ENCODE data around the gene PISD.

Gene PISD

GRCh38 chr22:31652911-31653684 is 8.9 kb downstream of the PISD start:
- no peak for DNase-seq (ENCODE audit: low spot score)

- no peak for DNase-seq (ENCODE audit: low spot score)
These were observed 9.9 kb downstream of the PISD start for GRCh38 chr22:31652088-31652487.

- no peak for DNase-seq (ENCODE audit: low spot score)
These were observed 10.4 kb downstream of the PISD start for GRCh38 chr22:31651664-31652063.

- no peak for DNase-seq (ENCODE audit: low spot score)
These were observed 11.6 kb downstream of the PISD start for GRCh38 chr22:31650391-31650790.

- no peak for DNase-seq (ENCODE audit: low spot score)
These were observed 14.3 kb downstream of the PISD start for GRCh38 chr22:31647523-31648320.

- peak; percentile 0 for DNase-seq (ENCODE audit: low spot score)
These were observed 14.9 kb downstream of the PISD start for GRCh38 chr22:31647066-31647465.

- peak; percentile 14 for DNase-seq (ENCODE audit: low spot score)
These were observed 15.6 kb downstream of the PISD start for GRCh38 chr22:31646186-31647019.

- peak; percentile 1 for DNase-seq (ENCODE audit: low spot score)
These were observed 22.5 kb downstream of the PISD start for GRCh38 chr22:31639436-31640039.

GRCh38 chr22:31637891-31638618 is 24.0 kb downstream of the PISD start:
- DNase-seq (ENCODE audit: low spot score): peak; percentile 2

- peak; percentile 11 for DNase-seq (ENCODE audit: low spot score)
These were observed 24.5 kb downstream of the PISD start for GRCh38 chr22:31637447-31637890.

GRCh38 chr22:31635638-31636306 is 26.2 kb downstream of the PISD start:
- DNase-seq (ENCODE audit: low spot score): peak; percentile 2

- DNase-seq (ENCODE audit: low spot score): no peak
These were observed 30.6 kb downstream of the PISD start for GRCh38 chr22:31631436-31631835.

GRCh38 chr22:31630331-31631329 is 31.4 kb downstream of the PISD start:
- DNase-seq (ENCODE audit: low spot score): peak; percentile 95

- no peak for DNase-seq (ENCODE audit: low spot score)
These were observed 32.3 kb downstream of the PISD start for GRCh38 chr22:31629741-31630184.

- no peak for DNase-seq (ENCODE audit: low spot score)
These were observed 32.9 kb downstream of the PISD start for GRCh38 chr22:31628969-31629708.

GRCh38 chr22:31628362-31628761 is 33.7 kb downstream of the PISD start:
- DNase-seq (ENCODE audit: low spot score): no peak

- no peak for DNase-seq (ENCODE audit: low spot score)
These were observed 34.7 kb downstream of the PISD start for GRCh38 chr22:31627223-31627731.

GRCh38 chr22:31626427-31627150 is 35.4 kb downstream of the PISD start:
- DNase-seq (ENCODE audit: low spot score): no peak
